GM12878 (cell line): ENCODE results near the gene NOP56. TPM values are rescaled to one million over a fixed set of nuclear protein-coding genes. Genes with fewer than 3 reads are reported as not detected.

Experiments
- ATAC-seq: fragments of 200-7000 bp; cut with Tn5 transposase; 3 replicates; pipeline ENCODE4 v1.9.1; 2020; ENCODE audit warnings: mild to moderate bottlenecking, moderate library complexity
- BruUV-seq: library from RNA; stranded (reverse); fragments of 400-500 nt; replicated peaks from 2 replicates; lab custom pipeline; 2021; lab: Mats Ljungman, UMichigan
- CTCF ChIA-PET: fragments of 300-600 bp; sonication (Branson Sonifier 250); formaldehyde crosslinking; extraction: SDS; loops from one replicate; lab custom pipeline; 2021; ENCODE audit warnings: inconsistent platforms; lab: Yijun Ruan, JAX
- POLR2A ChIA-PET: fragments of 350-600 bp; formaldehyde crosslinking; extraction: SDS; loops from one replicate; lab custom pipeline; 2021; ENCODE audit warnings: inconsistent platforms; lab: Charles Lee
- RAD21 ChIA-PET: fragments of 300-600 bp; sonication (Branson Sonifier 250); formaldehyde crosslinking; loops from one replicate; lab custom pipeline; 2023; ENCODE audit warnings: antibody characterized with exemption; ENCODE audit not compliant: unreplicated experiment; lab: Charles Lee
- SMC1A ChIA-PET: fragments of 300-600 bp; sonication (Branson Sonifier 250); formaldehyde crosslinking; loops from one replicate; lab custom pipeline; 2023; ENCODE audit not compliant: unreplicated experiment, uncharacterized antibody; lab: Charles Lee
- DNase-seq: peaks from one replicate; pipeline ENCODE4 v3.0.0-alpha.2; 2011; ENCODE audit warnings: low read depth, low spot score
- FAIRE-seq: peaks from 3 replicates; lab custom pipeline; 2011; peaks lifted over from hg19 to GRCh38; lab: Jason Lieb, UNC
- H2AFZ ChIP-seq: 2 replicates; pipeline ENCODE4 v1.6.0; 2011; ENCODE audit warnings: low read depth, low read length, control low read depth; ENCODE audit not compliant: control insufficient read depth
- H3K27ac ChIP-seq: 2 replicates; pipeline ENCODE4 v1.5.1; 2011; ENCODE audit warnings: control low read depth; ENCODE audit not compliant: control insufficient read depth, insufficient read depth
- H3K27me3 ChIP-seq, 2 experiments: replicated peaks in 1 of 2; 2 replicates each; pipeline versions ENCODE4 v1.6.0 to v1.6.1; 2011; ENCODE audit warnings: low read length in 1 of 2; ENCODE audit not compliant: control insufficient read depth in 2 of 2, insufficient read depth in 2 of 2
- H3K36me3 ChIP-seq, 2 experiments: 2 replicates each; pipeline ENCODE4 v1.5.1; 2011; ENCODE audit warnings: low read length in 1 of 2; ENCODE audit not compliant: control insufficient read depth in 2 of 2, insufficient read depth in 2 of 2
- H3K4me1 ChIP-seq: 2 replicates; pipeline ENCODE4 v1.6.1; 2011; ENCODE audit warnings: mild to moderate bottlenecking, low read length, moderate library complexity, mixed read lengths; ENCODE audit not compliant: control insufficient read depth, insufficient read depth
- H3K4me2 ChIP-seq: 2 replicates; pipeline ENCODE4 v1.6.0; 2011; ENCODE audit warnings: control low read depth; ENCODE audit not compliant: control insufficient read depth, insufficient read depth
- H3K4me3 ChIP-seq: fragments of 200-600 bp; sonication (generic); 2 replicates; pipeline ENCODE4 v1.5.1; 2016
- H3K79me2 ChIP-seq: 2 replicates; pipeline ENCODE4 v1.6.0; 2011; ENCODE audit warnings: low read length; ENCODE audit not compliant: control insufficient read depth, insufficient read depth
- H3K9ac ChIP-seq: 2 replicates; pipeline ENCODE4 v1.8.0; 2011; ENCODE audit warnings: low read length, control low read depth, mixed read lengths; ENCODE audit not compliant: control insufficient read depth, insufficient read depth
- H3K9me3 ChIP-seq: replicated peaks from 3 replicates; pipeline ENCODE4 v1.5.1; 2011; ENCODE audit warnings: mild to moderate bottlenecking, low read length; ENCODE audit not compliant: control insufficient read depth, insufficient read depth
- H4K20me1 ChIP-seq: 2 replicates; pipeline ENCODE4 v1.6.0; 2011; ENCODE audit not compliant: control insufficient read depth, insufficient read depth
- ATF2 ChIP-seq: IDR thresholded peaks from 2 replicates; pipeline ENCODE4 v1.6.1; 2012; ENCODE audit warnings: low read length, inconsistent platforms
- CBFB ChIP-seq: IDR thresholded peaks from 2 replicates; pipeline ENCODE4 v1.6.1; 2016; ENCODE audit warnings: antibody characterized with exemption, low read depth
- CBX5 ChIP-seq: sonication (generic); IDR thresholded peaks from 2 replicates; pipeline ENCODE4 v1.6.1; 2016; ENCODE audit warnings: low read depth, moderate library complexity, mild to moderate bottlenecking, inconsistent platforms
- EZH2 ChIP-seq: IDR thresholded peaks from 2 replicates; pipeline ENCODE4 v1.6.1; 2012; ENCODE audit warnings: low read depth, mild to moderate bottlenecking, control low read depth, inconsistent platforms, low read length, borderline replicate concordance; ENCODE audit not compliant: control insufficient read depth
- GABPA ChIP-seq: IDR thresholded peaks from 2 replicates; pipeline ENCODE4 v1.6.1; 2014; ENCODE audit warnings: antibody characterized with exemption, low read depth, mild to moderate bottlenecking, inconsistent platforms
- IKZF1 ChIP-seq: fragments of 450-650 bp; conservative IDR thresholded peaks from 2 replicates; pipeline ENCODE4 v1.6.1; 2017; ENCODE audit warnings: antibody characterized with exemption, mild to moderate bottlenecking
- KDM1A ChIP-seq: fragments of 200-600 bp; sonication (generic); IDR thresholded peaks from 2 replicates; pipeline ENCODE4 v1.6.1; 2016; ENCODE audit warnings: borderline replicate concordance
- MAX ChIP-seq: IDR thresholded peaks from 2 replicates; pipeline ENCODE4 v1.6.1; 2012; ENCODE audit warnings: low read depth, low read length, improper control_type of control experiment
- MLLT1 ChIP-seq: fragments of 450-650 bp; IDR thresholded peaks from 2 replicates; pipeline ENCODE4 v1.6.1; 2016; ENCODE audit warnings: mild to moderate bottlenecking
- NFIC ChIP-seq: IDR thresholded peaks from 2 replicates; pipeline ENCODE4 v1.6.1; 2012; ENCODE audit warnings: low read depth, mild to moderate bottlenecking, inconsistent platforms, low read length, moderate library complexity
- NR2C2 ChIP-seq: IDR thresholded peaks from 2 replicates; pipeline ENCODE4 v1.6.1; 2011; ENCODE audit warnings: borderline replicate concordance, low read depth; ENCODE audit not compliant: control insufficient read depth, insufficient read length
- PAX5 ChIP-seq: IDR thresholded peaks from 2 replicates; pipeline ENCODE4 v1.6.1; 2011; ENCODE audit warnings: low read depth, low read length, borderline replicate concordance
- PAX8 ChIP-seq: fragments of 450-650 bp; IDR thresholded peaks from 2 replicates; pipeline ENCODE4 v1.6.1; 2017; ENCODE audit warnings: mild to moderate bottlenecking, moderate library complexity
- RAD21 ChIP-seq: IDR thresholded peaks from 2 replicates; pipeline ENCODE4 v1.6.1; 2011; ENCODE audit warnings: mild to moderate bottlenecking, low read depth, low read length, moderate library complexity; ENCODE audit not compliant: insufficient read depth
- RB1 ChIP-seq: fragments of 450-650 bp; formaldehyde crosslinking; IDR thresholded peaks from 2 replicates; pipeline ENCODE4 v1.6.1; 2017; ENCODE audit warnings: mild to moderate bottlenecking, borderline replicate concordance
- SMAD5 ChIP-seq: IDR thresholded peaks from 2 replicates; pipeline ENCODE4 v1.6.1; 2016; ENCODE audit warnings: antibody characterized with exemption, low read depth
- STAT1 ChIP-seq: fragments of 450-650 bp; conservative IDR thresholded peaks from 2 replicates; pipeline ENCODE4 v1.6.1; 2014; ENCODE audit warnings: antibody characterized with exemption, mild to moderate bottlenecking
- SUZ12 ChIP-seq: fragments of 200-600 bp; sonication (generic); IDR thresholded peaks from one replicate; pipeline ENCODE4 v1.6.1; 2018; ENCODE audit warnings: antibody characterized with exemption, mild to moderate bottlenecking; ENCODE audit not compliant: unreplicated experiment
- TAF1 ChIP-seq: IDR thresholded peaks from 2 replicates; pipeline ENCODE4 v1.6.1; 2011; ENCODE audit warnings: mild to moderate bottlenecking, low read depth, low read length, borderline replicate concordance
- TCF12 ChIP-seq: IDR thresholded peaks from 2 replicates; pipeline ENCODE4 v1.6.1; 2011; ENCODE audit warnings: low read depth, mild to moderate bottlenecking, low read length
- YBX1 ChIP-seq: fragments of 450-650 bp; IDR thresholded peaks from 2 replicates; pipeline ENCODE4 v1.6.1; 2016; ENCODE audit warnings: antibody characterized with exemption
- ZNF24 ChIP-seq: fragments of 450-650 bp; IDR thresholded peaks from 2 replicates; pipeline ENCODE4 v1.6.1; 2017; ENCODE audit warnings: antibody characterized with exemption, mild to moderate bottlenecking
- WGBS: methylation state at CpG from one replicate; pipeline ENCODE4 v1.1.6; 2016; ENCODE audit warnings: low lambda C conversion rate; ENCODE audit not compliant: insufficient replicate concordance, insufficient coverage; ENCODE audit errors: missing lambda C conversion rate; 5-methylcytosine and 5-hydroxymethylcytosine counted together
- in situ Hi-C: fragments of 300-500 bp; cut with MboI; formaldehyde crosslinking; loops from 9 replicates; pipeline ENCODE4 v1.14.3; 2018; ENCODE audit warnings: mixed read lengths
- intact Hi-C: fragments of 100-400 bp; cut with micrococcal nuclease; formaldehyde crosslinking; loops from one replicate; pipeline ENCODE4 v1.14.2; 2022; ENCODE audit not compliant: unreplicated experiment
- polyA plus RNA-seq, 11 experiments: library from polyadenylated mRNA; depleted of rRNA in 4 of 11; unstranded in 6 of 11; stranded (reverse) in 5 of 11; fragments of >200 nt; fragmentation: Nextera tagmentation in 4 of 11; fragmentation: Illumina TruSeq in 1 of 11; extraction: Ambion mirVana in 4 of 11; extraction: Trizol in 1 of 11; gene quantifications; 1 replicate in 1 of 11; 2 replicates in 10 of 11; pipeline versions ENCODE4 v1.2.1 to v1.2.3, GENCODE V29; 2011 to 2016; ENCODE audit warnings: inconsistent platforms in 2 of 11, missing spikeins in 2 of 11, low read depth in 1 of 11
- total RNA-seq, 4 experiments: library from RNA; depleted of rRNA in 3 of 4; stranded (reverse); fragments of >200 nt in 3 of 4; fragmentation: Illumina TruSeq in 1 of 4; extraction: Trizol in 1 of 4; gene quantifications; 2 replicates each; pipeline versions ENCODE4 v1.2.1 to v1.2.3, GENCODE V29; 2013 to 2021

NOP56 gene
- total and polyA plus RNA-seq, 10 of the 15 experiments (the other 5 are each of a cell fraction or from before 2014, with no cell fraction given) = 254 to 550 (median 464) TPM

GRCh38 chr20:2663887-2664719, 11.7 kb downstream of the NOP56 start, which contains the start of gene IDH3B:
IDH3B (minus strand) TSS chr20:2664216; CDS start chr20:2664188, 28 bp downstream.
- Histone ChIP-seq H3K36me3 (peaks cover 0 to 10% of the 10 kb centered on the region in 2 experiments; a peak in 2 of 4 replicates), H4K20me1 (no peaks in the 10 kb centered on the region), H3K27me3 (peaks cover 0 to 2% of the 10 kb centered on the region in 2 experiments; a peak in 1 of 4 replicates), H3K4me2 (peak within 1 kb of the TSS; percentile 100), H3K79me2 (peaks cover 9% of the 10 kb centered on the region), H3K27ac (peak within 1 kb of the TSS; percentile 81), H3K9me3 (no peaks in the 10 kb centered on the region), H2AFZ (peak within 1 kb of the TSS; percentile 87), H3K4me3 (peak within 1 kb of the TSS; percentile 100), H3K9ac (peak within 1 kb of the TSS; percentile 92), H3K4me1 (peaks cover 3% of the 10 kb centered on the region; the same call in 1 of the 2 replicates)
- in situ Hi-C loops = no loop called here
- ChIA-PET RAD21 (interaction anchor here (1.4 kb wide), 1 partner anchor 12 kb away, joined by 4 read pairs; the partner anchor contains the start of gene NOP56), POLR2A (interaction anchor here (0.9 to 5.1 kb wide), 2 partner anchors 10 to 209 kb away, joined by 3 to 47 read pairs; partner anchors contain the start of genes NOP56 and PTPRA), SMC1A (interaction anchor here (3.8 kb wide), 1 partner anchor 11 kb away, joined by 25 read pairs; the partner anchor contains the start of gene NOP56), CTCF (interaction anchor here (1.3 to 2.2 kb wide), 2 partner anchors 12 to 142 kb away, joined by 3 to 9 read pairs; partner anchors contain the start of gene NOP56)
- no peak for DNase-seq
- peak; percentile 95 for ATAC-seq
- 14% methylated on average over 49 of the region's 49 CpGs for WGBS
- TSS peak; percentile 100 for BruUV-seq
- peak; percentile 99 for FAIRE-seq
- intact Hi-C loops = no loop called here
- peak; percentile 58; the same call in 1 of the 2 replicates for TF ChIP-seq TCF12
- no peak for TF ChIP-seq CBX5
- no peak for TF ChIP-seq NFIC
- TF ChIP-seq KDM1A = no peak
- 0 out of 2 replicates have a peak, but pooled peaks have one; percentile 47 for TF ChIP-seq PAX8
- TF ChIP-seq TAF1 = peak; percentile 95
- TF ChIP-seq NR2C2 = no peak
- TF ChIP-seq SMAD5 = peak; percentile 94
- no peak for TF ChIP-seq MAX
- TF ChIP-seq ATF2 = peak; percentile 40; the same call in 1 of the 2 replicates
- no peak for TF ChIP-seq EZH2
- TF ChIP-seq RB1 = peak; percentile 72; the same call in 1 of the 2 replicates
- no peak for TF ChIP-seq ZNF24
- peak; percentile 95; the same call in 1 of the 2 replicates for TF ChIP-seq STAT1
- TF ChIP-seq PAX5 = 0 out of 2 replicates have a peak, but pooled peaks have one; percentile 20
- TF ChIP-seq RAD21 = no peak
- no peak for TF ChIP-seq SUZ12
- TF ChIP-seq YBX1 = no peak
- TF ChIP-seq IKZF1 = peak; percentile 85
- TF ChIP-seq GABPA = peak; percentile 100
- peak; percentile 86 for TF ChIP-seq MLLT1
- TF ChIP-seq CBFB = peak; percentile 72; the same call in 1 of the 2 replicates
